Transverse colon (tissue), 4 donors: ENCODE measurements around the gene CDC5L.

Experiments
- CTCF ChIP-seq, 5 experiments: fragments of 200-600 bp in 3 of 5; fragments of 450-650 bp in 2 of 5; sonication (generic) in 3 of 5; IDR thresholded peaks; 1 replicate in 2 of 5; 2 replicates in 3 of 5; pipeline ENCODE4 v1.5.1; 2016 to 2017; ENCODE audit warnings: antibody characterized with exemption in 5 of 5, inconsistent platforms in 3 of 5, mild to moderate bottlenecking in 2 of 5, moderate library complexity in 1 of 5
- EP300 ChIP-seq: sonication (generic); formaldehyde crosslinking; IDR thresholded peaks from one replicate; pipeline ENCODE4 v1.6.1; 2017; ENCODE audit warnings: antibody characterized with exemption, low read depth
- POLR2A ChIP-seq: fragments of 450-650 bp; IDR thresholded peaks from one replicate; pipeline ENCODE4 v1.6.1; 2016; ENCODE audit warnings: antibody characterized with exemption, mild to moderate bottlenecking, moderate library complexity
- POLR2AphosphoS5 ChIP-seq, 3 donors: sonication (generic); formaldehyde crosslinking; IDR thresholded peaks; one replicate each; pipeline ENCODE4 v1.6.1; 2016; ENCODE audit warnings: antibody characterized with exemption in 3 of 3

- TF ChIP-seq POLR2A (no peak), CTCF (IDR thresholded peaks at IDR 0.05) (no peak), EP300 (no peak), POLR2AphosphoS5 (IDR thresholded peaks at IDR 0.05) (no peak)
Observed at GRCh38 chr6:44485601-44486401, 98.3 kb downstream of the CDC5L start.
